DND-41 (cell line): ENCODE results near the gene SIPA1L2.
"Not testable (repeated sequence)": the region's sequence is repeated elsewhere in the genome, so short reads cannot be mapped to it uniquely, and the experiment has no call there.

Experiments used
- ATAC-seq: fragments of 200-7000 bp; cut with Tn5 transposase; 3 replicates; pipeline ENCODE4 v1.9.1; 2021; ENCODE audit warnings: low read depth; ENCODE audit not compliant: insufficient read depth
- DNase-seq: peaks from one replicate; pipeline ENCODE4 v3.0.0-alpha.2; 2020
- H2AFZ ChIP-seq: 2 replicates; pipeline ENCODE4 v1.6.0; 2012; ENCODE audit warnings: low read depth, low read length
- H3K27ac ChIP-seq: 2 replicates; pipeline ENCODE4 v1.5.1; 2012; ENCODE audit warnings: low read length, inconsistent platforms
- H3K27me3 ChIP-seq: fragments of 200-600 bp; sonication (generic); 2 replicates; pipeline ENCODE4 v1.6.0; 2012; ENCODE audit warnings: low read length, mild to moderate bottlenecking, inconsistent platforms; ENCODE audit not compliant: insufficient read depth, poor library complexity
- H3K36me3 ChIP-seq: 2 replicates; pipeline ENCODE4 v1.5.1; 2012; ENCODE audit warnings: low read length, inconsistent platforms; ENCODE audit not compliant: insufficient read depth
- H3K4me1 ChIP-seq: 2 replicates; pipeline ENCODE4 v1.5.1; 2012; ENCODE audit warnings: mild to moderate bottlenecking, low read length; ENCODE audit not compliant: insufficient read depth
- H3K4me2 ChIP-seq: 2 replicates; pipeline ENCODE4 v1.6.0; 2012; ENCODE audit warnings: mild to moderate bottlenecking, moderate library complexity, low read length, inconsistent platforms; ENCODE audit not compliant: insufficient read depth
- H3K4me3 ChIP-seq, 2 experiments: fragments of 200-600 bp in 1 of 2; shearing (Covaris generic) in 1 of 2; 2 replicates each; pipeline ENCODE4 v1.5.1; 2012 to 2016; ENCODE audit warnings: inconsistent platforms in 2 of 2, low read length in 2 of 2, mild to moderate bottlenecking in 2 of 2, low read depth in 1 of 2, moderate library complexity in 1 of 2
- H3K79me2 ChIP-seq: 2 replicates; pipeline ENCODE4 v1.6.0; 2012; ENCODE audit warnings: low read length, inconsistent platforms; ENCODE audit not compliant: insufficient read depth
- H3K9ac ChIP-seq: 2 replicates; pipeline ENCODE4 v1.6.0; 2012; ENCODE audit warnings: low read depth, mild to moderate bottlenecking, inconsistent platforms, low read length, moderate library complexity
- H3K9me3 ChIP-seq: 2 replicates; pipeline ENCODE4 v1.5.1; 2012; ENCODE audit warnings: low read length, moderate library complexity, mild to moderate bottlenecking, inconsistent platforms; ENCODE audit not compliant: insufficient read depth, severe bottlenecking
- H4K20me1 ChIP-seq: 2 replicates; pipeline ENCODE4 v1.6.0; 2012; ENCODE audit warnings: low read length; ENCODE audit not compliant: insufficient read depth
- EZH2 ChIP-seq: IDR thresholded peaks from 3 replicates; pipeline ENCODE4 v1.6.1; 2012; ENCODE audit warnings: borderline replicate concordance, low read depth, mild to moderate bottlenecking, moderate library complexity, low read length, inconsistent platforms; ENCODE audit not compliant: severe bottlenecking
- TF ChIP-seq, protein P1 (sequence below): IDR thresholded peaks from 2 replicates; pipeline ENCODE4 v1.5.1; 2012; ENCODE audit warnings: borderline replicate concordance, low read length, moderate library complexity, mild to moderate bottlenecking; ENCODE audit not compliant: poor library complexity, severe bottlenecking; ENCODE audit errors: extremely low read depth

The SIPA1L2 gene

DNA sequence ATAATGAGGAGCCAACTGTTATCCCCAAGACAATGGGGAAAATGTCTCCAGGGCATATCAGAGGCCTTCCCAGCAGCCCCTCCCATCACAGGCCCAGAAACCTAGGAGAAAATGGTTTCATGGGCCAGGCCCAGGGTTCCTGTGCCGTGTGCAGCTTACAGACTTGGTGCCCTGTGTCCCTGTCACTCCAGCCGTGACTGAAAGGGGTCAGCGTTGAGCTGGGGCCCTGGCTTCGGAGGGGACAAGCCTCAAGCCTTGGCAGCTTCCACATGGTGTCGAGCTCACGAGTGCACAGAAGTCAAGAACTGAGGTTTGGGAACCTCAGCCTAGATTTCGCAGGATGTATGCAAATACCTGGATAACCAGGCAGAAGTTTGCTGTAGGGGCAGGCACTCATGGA lies 18.1 kb downstream of the SIPA1L2 start:
- Histone ChIP-seq H3K27ac (no peak overlapping the region), H3K27me3 (no peaks in the 10 kb centered on the region), H3K4me1 (no peaks in the 10 kb centered on the region), H3K4me2 (no peak overlapping the region), H3K4me3 (no peak overlapping the region), H3K9me3 (no peaks in the 10 kb centered on the region), H3K79me2 (peaks cover 6% of the 10 kb centered on the region), H4K20me1 (0 out of 2 replicates have a peak, but pooled peaks cover 3% of the 10 kb centered on the region), H3K36me3 (no peaks in the 10 kb centered on the region), H3K9ac (no peak overlapping the region), H2AFZ (no peak overlapping the region)
- DNase-seq, result no peak
- TF ChIP-seq, protein P1, sequence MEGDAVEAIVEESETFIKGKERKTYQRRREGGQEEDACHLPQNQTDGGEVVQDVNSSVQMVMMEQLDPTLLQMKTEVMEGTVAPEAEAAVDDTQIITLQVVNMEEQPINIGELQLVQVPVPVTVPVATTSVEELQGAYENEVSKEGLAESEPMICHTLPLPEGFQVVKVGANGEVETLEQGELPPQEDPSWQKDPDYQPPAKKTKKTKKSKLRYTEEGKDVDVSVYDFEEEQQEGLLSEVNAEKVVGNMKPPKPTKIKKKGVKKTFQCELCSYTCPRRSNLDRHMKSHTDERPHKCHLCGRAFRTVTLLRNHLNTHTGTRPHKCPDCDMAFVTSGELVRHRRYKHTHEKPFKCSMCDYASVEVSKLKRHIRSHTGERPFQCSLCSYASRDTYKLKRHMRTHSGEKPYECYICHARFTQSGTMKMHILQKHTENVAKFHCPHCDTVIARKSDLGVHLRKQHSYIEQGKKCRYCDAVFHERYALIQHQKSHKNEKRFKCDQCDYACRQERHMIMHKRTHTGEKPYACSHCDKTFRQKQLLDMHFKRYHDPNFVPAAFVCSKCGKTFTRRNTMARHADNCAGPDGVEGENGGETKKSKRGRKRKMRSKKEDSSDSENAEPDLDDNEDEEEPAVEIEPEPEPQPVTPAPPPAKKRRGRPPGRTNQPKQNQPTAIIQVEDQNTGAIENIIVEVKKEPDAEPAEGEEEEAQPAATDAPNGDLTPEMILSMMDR, result peak; percentile 38
- no peak for TF ChIP-seq EZH2
- no peak for ATAC-seq

DNA sequence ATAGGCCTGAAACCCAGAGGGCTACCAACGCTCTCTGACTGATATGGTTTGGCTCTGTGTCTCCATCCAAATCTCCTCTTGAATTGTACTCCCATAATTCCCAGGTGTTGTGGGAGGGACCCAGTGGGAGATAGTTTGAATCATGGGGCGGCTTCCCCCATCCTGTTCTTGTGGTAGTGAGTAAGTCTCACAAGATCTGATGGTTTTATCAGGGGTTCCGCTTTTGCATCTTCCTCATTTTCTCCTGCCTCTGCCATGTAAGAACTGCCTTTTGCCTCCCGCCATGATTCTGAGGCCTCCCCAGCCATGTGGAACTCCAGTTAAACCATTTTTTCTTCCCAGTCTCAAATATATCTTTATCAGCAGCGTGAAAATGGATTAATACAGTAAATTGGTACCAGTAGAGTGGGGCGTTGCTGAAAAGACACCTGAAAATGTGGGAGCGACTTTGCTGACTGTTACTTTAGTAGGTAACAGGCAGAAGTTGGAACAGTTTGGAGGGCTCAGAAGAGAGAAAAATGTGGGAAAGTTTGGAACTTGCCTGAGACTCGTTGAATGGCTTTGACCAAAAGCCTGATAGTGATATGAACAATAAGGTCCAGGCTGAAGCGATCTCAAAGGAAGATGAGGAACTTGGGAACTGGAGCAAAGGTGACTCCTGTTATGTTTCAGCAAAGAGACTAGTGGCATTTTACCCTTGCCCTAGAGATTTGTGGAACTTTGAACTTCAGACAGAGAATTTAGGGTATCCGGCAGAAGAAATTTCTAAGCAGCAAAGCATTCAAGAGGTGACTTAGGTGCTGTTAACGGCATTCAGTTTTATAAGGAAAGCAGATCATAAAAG lies 18.8 kb downstream of the SIPA1L2 start:
- H3K9me3 ChIP-seq, H4K20me1 ChIP-seq, H3K36me3 ChIP-seq, DNase-seq, H3K79me2 ChIP-seq, H3K4me3 ChIP-seq, ATAC-seq, H3K9ac ChIP-seq, H2AFZ ChIP-seq, H3K4me2 ChIP-seq, H3K27me3 ChIP-seq, H3K4me1 ChIP-seq, H3K27ac ChIP-seq: not testable (repeated sequence)

GRCh38 chr1:232610192-232610901 lies 19.6 kb downstream of the SIPA1L2 start:
- H3K79me2 ChIP-seq, result peaks cover 9% of the 10 kb centered on the region
- H3K4me1 ChIP-seq, result no peaks in the 10 kb centered on the region
- H3K9me3 ChIP-seq, result no peaks in the 10 kb centered on the region
- H3K27me3 ChIP-seq, result no peaks in the 10 kb centered on the region
- H3K27ac ChIP-seq, result no peak overlapping the region
- H3K9ac ChIP-seq, result no peak overlapping the region
- no peak overlapping the region for H3K4me3 ChIP-seq
- 0 out of 2 replicates have a peak, but pooled peaks cover 3% of the 10 kb centered on the region for H4K20me1 ChIP-seq
- ATAC-seq (no peak), DNase-seq (no peak)
- H2AFZ ChIP-seq, result no peak overlapping the region
- TF ChIP-seq EZH2, result no peak
- TF ChIP-seq, protein P1, result no peak
- no peaks in the 10 kb centered on the region for H3K36me3 ChIP-seq
- no peak overlapping the region for H3K4me2 ChIP-seq

GRCh38 chr1:232608427-232608826 lies 21.5 kb downstream of the SIPA1L2 start:
- ATAC-seq (peak; percentile 44; the same call in 1 of the 3 replicates), DNase-seq (no peak)
- Histone ChIP-seq H4K20me1 (no peaks in the 10 kb centered on the region), H3K9me3 (no peaks in the 10 kb centered on the region), H3K4me2 (no peak overlapping the region), H3K79me2 (peaks cover 3% of the 10 kb centered on the region; the same call in 1 of the 2 replicates), H3K27ac (no peak overlapping the region), H3K9ac (no peak overlapping the region), H3K4me3 (no peak overlapping the region), H3K4me1 (peaks cover 10% of the 10 kb centered on the region), H3K27me3 (no peaks in the 10 kb centered on the region), H2AFZ (no peak overlapping the region), H3K36me3 (no peaks in the 10 kb centered on the region)
- no peak for TF ChIP-seq EZH2
- TF ChIP-seq, protein P1, result no peak
